ENCODE measurements around the gene LRPPRC. TPM values are rescaled to one million over a fixed set of nuclear protein-coding genes. Genes with fewer than 3 reads are reported as not detected.

LRPPRC gene
- total and polyA plus RNA-seq, 2 experiments from 2014 or later = 27.4 to 87.3 TPM

- no peak for DNase-seq (ENCODE audit: low spot score)
- Histone ChIP-seq H3K27ac (no peak overlapping the region), H3K27me3 (peaks cover 34% of the 10 kb centered on the region), H3K36me3 (replicated peaks; ENCODE audit: insufficient read depth, low read depth) (no peaks in the 10 kb centered on the region), H4K20me1 (ENCODE audit: insufficient read depth, poor library complexity, severe bottlenecking) (no peaks in the 10 kb centered on the region), H3K4me1 (ENCODE audit: insufficient read depth) (no peaks in the 10 kb centered on the region), H3K4me3 (no peak overlapping the region), H3K9me3 (ENCODE audit: low read depth) (no peaks in the 10 kb centered on the region), H3K9me2 (replicated peaks; ENCODE audit: insufficient read depth) (no peaks in the 10 kb centered on the region), H2AFZ (no peak overlapping the region), H3K79me2 (no peaks in the 10 kb centered on the region), H3K4me2 (no peak overlapping the region)
- 79% methylated on average over 12 of the region's 12 CpGs for WGBS (ENCODE audit: low lambda C conversion rate, missing lambda C conversion rate)
- no peak for TF ChIP-seq EZH2 (IDR thresholded peaks at IDR 0.05; ENCODE audit: borderline replicate concordance)
Observed at GRCh38 chr2:43872151-43872550, 123.6 kb downstream of the LRPPRC start.

- WGBS (ENCODE audit: low lambda C conversion rate, missing lambda C conversion rate) = 89% methylated on average over 2 of the region's 2 CpGs
- Histone ChIP-seq H3K27me3 (peaks cover 52% of the 10 kb centered on the region), H3K4me3 (no peak overlapping the region), H3K4me1 (ENCODE audit: insufficient read depth) (no peaks in the 10 kb centered on the region), H3K4me2 (no peak overlapping the region), H2AFZ (no peak overlapping the region), H3K27ac (no peak overlapping the region), H3K36me3 (replicated peaks; ENCODE audit: insufficient read depth, low read depth) (no peaks in the 10 kb centered on the region), H3K79me2 (no peaks in the 10 kb centered on the region), H4K20me1 (ENCODE audit: insufficient read depth, poor library complexity, severe bottlenecking) (no peaks in the 10 kb centered on the region), H3K9me3 (ENCODE audit: low read depth) (no peaks in the 10 kb centered on the region), H3K9me2 (replicated peaks; ENCODE audit: insufficient read depth) (no peaks in the 10 kb centered on the region)
- TF ChIP-seq CTCF (IDR thresholded peaks at IDR 0.05; ENCODE audit: poor library complexity) (no peak), EZH2 (IDR thresholded peaks at IDR 0.05; ENCODE audit: borderline replicate concordance) (no peak), EZH2phosphoT487 (IDR thresholded peaks at IDR 0.05; ENCODE audit: low read depth, severe bottlenecking, unreplicated experiment) (no peak)
- no peak for DNase-seq (ENCODE audit: low spot score)
Observed at GRCh38 chr2:43855292-43855691, 140.5 kb downstream of the LRPPRC start.

- H3K79me2 ChIP-seq = no peaks in the 10 kb centered on the region
- no peaks in the 10 kb centered on the region for H3K9me3 ChIP-seq (ENCODE audit: low read depth)
- 93% methylated on average over 3 of the region's 3 CpGs for WGBS (ENCODE audit: low lambda C conversion rate, missing lambda C conversion rate)
- H3K4me2 ChIP-seq = no peak overlapping the region
- no peak overlapping the region for H2AFZ ChIP-seq
- H3K9me2 ChIP-seq (replicated peaks; ENCODE audit: insufficient read depth) = no peaks in the 10 kb centered on the region
- no peak overlapping the region for H3K4me3 ChIP-seq
- no peaks in the 10 kb centered on the region for H4K20me1 ChIP-seq (ENCODE audit: insufficient read depth, poor library complexity, severe bottlenecking)
- no peaks in the 10 kb centered on the region for H3K4me1 ChIP-seq (ENCODE audit: insufficient read depth)
- no peak overlapping the region for H3K27ac ChIP-seq
- H3K27me3 ChIP-seq = peaks cover 46% of the 10 kb centered on the region
- DNase-seq (ENCODE audit: low spot score) = no peak
- no peaks in the 10 kb centered on the region for H3K36me3 ChIP-seq (replicated peaks; ENCODE audit: insufficient read depth, low read depth)
- TF ChIP-seq CTCF (IDR thresholded peaks at IDR 0.05; ENCODE audit: poor library complexity) = no peak
- no peak for TF ChIP-seq EZH2 (IDR thresholded peaks at IDR 0.05; ENCODE audit: borderline replicate concordance)
- TF ChIP-seq EZH2phosphoT487 (IDR thresholded peaks at IDR 0.05; ENCODE audit: low read depth, severe bottlenecking, unreplicated experiment) = no peak
Observed at GRCh38 chr2:43854671-43855070, 141.1 kb downstream of the LRPPRC start.

- Histone ChIP-seq H3K9me3 (ENCODE audit: low read depth) (no peaks in the 10 kb centered on the region), H3K9me2 (replicated peaks; ENCODE audit: insufficient read depth) (no peaks in the 10 kb centered on the region), H3K36me3 (replicated peaks; ENCODE audit: insufficient read depth, low read depth) (no peaks in the 10 kb centered on the region), H3K4me2 (no peak overlapping the region), H3K27ac (no peak overlapping the region), H2AFZ (no peak overlapping the region), H3K4me1 (ENCODE audit: insufficient read depth) (no peaks in the 10 kb centered on the region), H4K20me1 (ENCODE audit: insufficient read depth, poor library complexity, severe bottlenecking) (no peaks in the 10 kb centered on the region), H3K79me2 (no peaks in the 10 kb centered on the region), H3K27me3 (peaks cover 35% of the 10 kb centered on the region), H3K4me3 (no peak overlapping the region)
- TF ChIP-seq EZH2 (IDR thresholded peaks at IDR 0.05; ENCODE audit: borderline replicate concordance) = no peak
- TF ChIP-seq CTCF (IDR thresholded peaks at IDR 0.05; ENCODE audit: poor library complexity) = no peak
- TF ChIP-seq EZH2phosphoT487 (IDR thresholded peaks at IDR 0.05; ENCODE audit: low read depth, severe bottlenecking, unreplicated experiment) = no peak
- 94% methylated on average over 10 of the region's 10 CpGs for WGBS (ENCODE audit: low lambda C conversion rate, missing lambda C conversion rate)
- no peak for DNase-seq (ENCODE audit: low spot score)
Observed at GRCh38 chr2:43853141-43854081, 142.4 kb downstream of the LRPPRC start.
